Fibroblast of the conjunctiva (primary cell): Measurements from ENCODE around the gene SLC25A11.
"Not testable (repeated sequence)": the region's sequence is repeated elsewhere in the genome, so short reads cannot be mapped to it uniquely, and the experiment has no call there.

ENCODE experiments used
- DNase-seq: peaks from one replicate; pipeline ENCODE4 v3.0.0-alpha.2; 2010; ENCODE audit warnings: low read depth

Gene SLC25A11

DNA sequence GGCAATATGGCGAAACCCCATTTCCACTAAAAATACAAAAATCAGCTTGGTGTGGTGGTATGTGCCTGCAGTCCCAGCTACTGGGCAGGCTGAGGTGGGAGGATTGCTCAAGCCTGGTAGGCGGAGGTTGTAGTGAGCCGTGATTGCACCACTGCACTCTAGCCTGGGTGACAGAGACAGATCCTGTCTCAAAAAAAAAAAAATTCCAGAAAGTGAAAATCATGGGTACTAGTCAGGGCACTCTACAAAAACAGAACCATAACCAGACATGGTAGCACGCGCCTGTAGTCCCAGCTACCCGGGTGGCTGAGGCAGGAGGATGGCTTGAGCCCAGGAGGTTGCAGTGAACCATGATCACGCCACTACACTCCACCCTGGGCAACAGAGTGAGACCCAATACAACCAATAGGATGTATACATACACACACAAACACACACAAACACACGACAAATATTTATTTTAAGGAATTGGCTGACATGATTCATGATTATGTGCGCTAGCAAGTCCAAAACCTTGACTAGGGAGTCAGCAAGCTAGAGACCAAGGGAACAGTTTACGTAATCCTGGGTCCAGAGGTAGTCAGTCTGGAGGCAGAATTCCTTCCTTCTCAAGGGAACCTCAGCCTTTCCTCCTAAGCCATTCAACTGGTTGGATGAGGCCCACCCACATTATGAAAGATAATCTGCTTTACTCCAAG, 19.3 kb downstream of the SLC25A11 start:
- no peak for DNase-seq

DNA sequence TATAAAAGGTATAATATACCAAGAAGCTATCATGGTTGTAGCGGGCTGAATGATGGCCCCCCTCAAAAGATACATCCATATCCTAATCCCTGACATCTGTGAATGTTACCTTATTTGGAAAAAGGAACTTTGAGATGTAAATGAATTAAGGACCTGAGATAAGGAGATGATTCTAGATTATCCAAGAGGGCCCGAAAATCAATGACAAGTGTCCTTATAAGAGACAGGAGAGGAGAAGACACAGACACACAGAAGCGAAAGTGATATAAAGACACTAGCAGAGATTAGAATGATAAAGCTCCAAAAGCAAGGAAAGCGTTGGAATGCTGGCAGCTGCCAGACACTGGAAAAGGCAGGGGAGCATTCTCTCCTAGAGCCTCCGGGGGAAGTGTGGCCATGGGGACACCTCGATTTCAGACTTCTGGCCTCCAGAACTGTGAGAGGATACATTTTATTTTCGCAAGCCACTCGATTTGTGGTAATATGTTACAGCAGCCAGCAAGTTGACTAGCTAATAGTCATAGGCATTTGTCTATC, 20.3 kb downstream of the SLC25A11 start:
- DNase-seq, result no peak

DNA sequence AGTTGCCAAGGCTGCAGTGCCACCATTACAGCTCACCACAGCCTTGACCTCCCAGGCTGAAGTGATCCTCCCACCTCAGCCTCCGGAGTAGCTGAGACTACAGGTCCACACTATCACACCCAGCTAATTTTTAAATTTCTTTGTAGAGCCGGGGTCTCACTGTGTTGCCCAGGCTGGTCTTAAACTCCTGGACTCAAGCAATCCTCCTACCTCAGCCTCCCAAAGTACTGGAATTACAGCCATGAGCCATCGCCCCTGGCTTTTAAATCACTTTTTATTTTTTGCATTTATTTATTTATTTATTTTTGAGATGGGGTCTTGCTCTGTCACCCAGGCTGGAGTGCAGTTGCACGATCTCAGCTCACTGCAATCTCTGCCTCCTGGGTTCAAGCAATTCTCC, 25.3 kb downstream of the SLC25A11 start:
- not testable (repeated sequence) for DNase-seq

DNA sequence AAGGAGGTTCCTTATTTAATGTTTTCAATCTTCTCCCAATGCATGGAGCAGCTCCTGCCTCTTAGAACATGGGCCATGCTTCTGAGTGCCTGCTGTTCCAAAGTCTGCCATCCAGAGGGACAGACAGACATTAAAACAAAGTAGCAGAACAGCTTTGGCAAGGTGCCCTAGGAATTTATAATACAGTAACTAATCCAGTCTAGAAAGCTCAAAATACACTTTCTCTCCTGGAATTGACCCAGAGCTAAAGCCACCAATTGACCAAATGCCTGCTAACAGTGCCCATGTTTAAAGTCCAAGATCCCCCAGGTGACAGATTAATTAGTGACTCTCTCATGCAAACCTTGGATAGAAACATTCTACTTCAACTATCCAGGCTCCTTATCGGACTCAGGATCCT, 25.9 kb downstream of the SLC25A11 start:
- DNase-seq, result no peak

DNA sequence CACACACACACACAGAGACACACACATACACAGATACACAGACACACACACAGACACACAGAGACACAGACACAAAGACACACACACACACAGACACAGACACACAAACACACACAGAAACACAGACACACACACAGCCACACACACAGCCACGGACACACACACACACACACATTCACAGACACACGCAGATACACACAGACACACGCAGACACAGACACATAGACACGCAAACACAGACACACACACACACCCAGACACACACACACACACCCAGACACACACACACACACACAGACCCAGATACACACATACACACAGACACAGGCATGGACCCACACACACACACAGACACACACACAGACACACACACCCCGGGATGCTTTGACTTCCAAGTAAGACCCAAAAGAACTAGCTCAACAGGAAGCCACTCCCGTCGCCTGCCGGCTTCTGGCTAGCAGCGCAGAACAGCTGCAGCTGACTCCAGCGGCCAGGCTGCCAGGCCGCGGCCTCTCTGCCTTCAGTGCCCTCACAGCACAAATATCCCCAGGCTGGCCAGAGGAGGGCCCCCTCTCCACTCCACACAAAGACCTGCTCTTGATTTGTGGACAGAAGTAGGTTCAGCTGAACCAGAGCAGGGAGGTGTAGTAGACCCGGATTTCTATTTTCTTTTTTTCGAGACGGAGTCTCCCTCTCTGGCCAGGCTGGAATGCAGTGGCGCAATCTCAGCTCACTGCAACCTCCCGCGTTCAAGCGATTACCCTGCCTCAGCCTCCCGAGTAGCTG, 30.9 kb downstream of the SLC25A11 start:
- DNase-seq, result peak; percentile 92

DNA sequence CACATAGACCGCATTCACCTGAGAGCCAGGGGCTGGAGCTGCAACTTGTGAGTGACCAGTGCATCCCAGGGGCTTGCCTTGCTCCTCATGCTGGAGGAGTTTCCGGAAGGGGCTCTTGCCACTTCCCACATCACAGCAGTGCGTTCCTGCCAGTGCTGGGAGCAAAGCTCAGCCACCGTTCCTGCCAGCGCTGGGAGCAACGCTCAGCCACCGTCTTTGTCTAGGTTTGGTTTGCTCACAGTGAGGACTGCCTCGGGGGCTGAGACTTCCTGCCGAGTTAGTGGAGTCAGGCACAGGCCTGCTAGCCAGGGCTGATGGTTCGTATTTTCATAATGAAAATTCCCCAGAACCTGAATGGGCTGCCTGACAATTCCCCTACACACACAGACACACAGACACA, 31.5 kb downstream of the SLC25A11 start:
- DNase-seq, result no peak

DNA sequence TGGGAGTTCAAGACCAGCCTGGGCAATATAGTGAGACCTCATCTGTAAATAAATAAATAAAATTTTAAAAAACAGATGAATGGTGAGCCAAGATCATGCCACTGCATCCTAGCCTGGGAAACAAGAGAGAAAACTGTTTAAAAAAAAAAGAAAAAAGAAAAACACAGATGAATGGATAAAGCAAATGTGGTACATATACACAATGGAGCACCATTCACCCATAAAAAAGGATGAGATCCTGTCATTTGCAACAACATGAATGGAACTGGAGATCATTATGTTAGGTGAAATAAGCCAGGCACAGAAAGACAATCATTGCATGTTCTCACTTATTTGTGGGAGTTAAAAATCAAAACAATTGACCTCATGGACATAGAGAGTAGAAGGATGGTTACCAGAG, 33.2 kb downstream of the SLC25A11 start:
- not testable (repeated sequence) for DNase-seq

DNA sequence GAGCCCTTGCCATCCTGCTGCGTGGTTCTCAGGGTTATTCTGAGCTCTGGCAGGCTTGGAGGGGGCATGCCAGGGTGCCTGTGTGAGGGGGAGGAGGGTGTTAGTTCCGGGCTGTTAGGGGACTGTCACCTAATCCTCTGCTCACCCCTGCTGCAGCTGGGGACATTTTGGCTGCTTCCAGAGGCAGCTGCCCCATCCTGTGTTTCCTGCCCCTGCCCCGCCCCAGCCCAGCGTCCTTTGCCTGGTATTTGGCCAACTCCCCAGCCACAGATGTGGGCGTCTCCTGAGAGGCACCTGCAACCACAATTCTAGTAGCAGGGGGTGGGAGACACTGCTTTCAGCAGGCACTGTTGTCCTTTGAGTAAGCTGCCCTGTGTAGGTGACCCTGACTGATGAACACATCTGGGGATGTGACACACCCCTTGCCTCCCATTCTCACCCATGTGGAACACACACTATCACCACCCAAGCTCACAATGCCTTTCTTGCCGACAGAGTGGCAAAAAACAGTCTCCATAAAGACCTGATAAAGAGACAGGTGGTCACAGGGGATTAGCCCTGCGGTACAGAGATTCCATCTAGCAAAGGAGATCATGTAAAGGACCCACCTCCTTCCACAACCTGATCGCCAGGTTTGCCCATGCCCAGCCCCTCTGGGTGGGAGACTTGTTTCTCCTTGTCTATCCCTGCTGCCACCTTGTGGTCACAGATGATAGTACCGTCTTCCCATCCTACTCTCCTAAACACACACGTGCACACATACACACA, 36.6 kb downstream of the SLC25A11 start, which contains the start of gene CHRNE:
Gene CHRNE, minus strand, starts transcription at position 48 of the 768 bp plus-strand sequence. Its CDS starts 35 bp downstream, at position 13.
- DNase-seq, result peak; percentile 63

DNA sequence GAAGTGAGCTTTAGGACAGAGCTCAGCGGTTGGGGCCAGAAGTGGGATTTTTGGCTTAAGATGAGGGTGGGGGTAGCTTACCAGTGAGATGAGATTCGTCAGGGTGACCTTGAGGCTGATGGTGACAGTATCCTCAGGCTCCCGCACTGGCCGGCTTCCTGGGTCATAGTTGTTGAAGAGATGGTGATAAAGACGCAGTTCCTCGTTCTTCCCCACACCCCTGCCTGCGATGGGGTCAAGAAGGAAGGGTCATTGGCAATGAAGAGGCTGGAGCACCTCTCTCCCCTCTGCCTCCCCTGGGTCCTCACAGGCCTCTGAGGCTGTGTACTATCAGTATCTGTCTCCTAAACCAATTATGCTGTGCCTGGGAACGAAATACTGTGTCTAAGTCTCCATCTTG, 37.3 kb downstream of the SLC25A11 start:
- no peak for DNase-seq

DNA sequence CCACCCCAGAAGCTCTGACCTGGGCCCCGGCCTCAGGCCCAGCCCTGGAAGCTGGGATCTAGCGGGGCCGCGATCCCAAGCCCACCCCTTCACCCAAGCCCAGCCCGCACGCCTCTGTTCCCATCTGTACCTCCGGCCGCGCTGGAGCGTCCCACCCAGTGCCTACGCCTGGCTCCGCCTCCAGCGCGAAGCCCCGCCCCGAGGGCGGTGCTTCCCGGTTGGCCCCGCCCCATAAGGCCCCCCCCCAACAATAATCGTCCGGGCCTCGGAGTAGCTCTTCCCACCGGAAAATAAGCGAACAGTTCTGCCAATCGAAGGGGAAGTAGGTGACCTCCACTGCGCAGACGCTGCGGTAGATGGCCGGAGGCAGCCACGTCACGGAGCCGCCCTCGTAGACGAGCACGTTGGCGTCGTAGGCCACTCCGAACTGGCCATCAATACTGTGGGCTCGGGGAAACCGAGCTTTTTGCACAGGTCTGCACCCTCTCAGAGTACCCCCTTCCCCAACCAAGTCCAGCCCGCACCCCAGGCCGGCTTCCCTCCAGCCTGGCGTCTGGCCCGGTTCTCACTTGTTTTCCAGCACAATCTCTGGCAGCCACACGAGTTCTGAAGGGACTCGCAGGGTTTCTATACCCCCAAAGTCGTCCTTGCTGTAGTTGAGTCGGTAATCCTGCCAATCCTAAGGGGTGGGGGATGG, 38.0 kb downstream of the SLC25A11 start:
- DNase-seq, result no peak

DNA sequence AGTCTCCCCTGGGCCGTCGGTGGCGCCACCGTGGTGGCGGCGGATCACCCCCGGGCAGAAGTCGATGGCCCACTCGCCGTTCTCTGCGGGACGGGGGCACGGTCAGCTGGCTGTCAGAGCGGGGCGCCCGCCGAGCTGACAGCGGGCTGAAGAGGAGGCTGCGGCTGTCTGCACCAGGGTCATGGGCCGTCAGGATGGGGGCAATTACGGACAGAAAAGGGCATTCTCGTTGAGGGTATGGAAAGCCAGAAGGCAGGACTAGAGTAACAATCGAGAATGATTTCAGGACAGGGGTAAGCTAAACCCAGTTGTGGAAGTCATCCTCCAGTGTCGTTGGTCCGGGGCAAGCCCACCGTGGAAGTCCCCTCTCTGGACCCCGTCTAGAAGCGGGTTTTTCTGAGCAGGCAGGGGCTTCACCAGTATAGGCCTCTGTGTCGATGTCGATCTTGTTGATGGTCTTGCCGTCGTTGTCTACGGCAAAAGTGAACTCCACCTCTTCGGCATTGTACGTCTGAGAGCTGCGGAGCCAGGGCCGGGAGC, 38.7 kb downstream of the SLC25A11 start:
- no peak for DNase-seq

DNA sequence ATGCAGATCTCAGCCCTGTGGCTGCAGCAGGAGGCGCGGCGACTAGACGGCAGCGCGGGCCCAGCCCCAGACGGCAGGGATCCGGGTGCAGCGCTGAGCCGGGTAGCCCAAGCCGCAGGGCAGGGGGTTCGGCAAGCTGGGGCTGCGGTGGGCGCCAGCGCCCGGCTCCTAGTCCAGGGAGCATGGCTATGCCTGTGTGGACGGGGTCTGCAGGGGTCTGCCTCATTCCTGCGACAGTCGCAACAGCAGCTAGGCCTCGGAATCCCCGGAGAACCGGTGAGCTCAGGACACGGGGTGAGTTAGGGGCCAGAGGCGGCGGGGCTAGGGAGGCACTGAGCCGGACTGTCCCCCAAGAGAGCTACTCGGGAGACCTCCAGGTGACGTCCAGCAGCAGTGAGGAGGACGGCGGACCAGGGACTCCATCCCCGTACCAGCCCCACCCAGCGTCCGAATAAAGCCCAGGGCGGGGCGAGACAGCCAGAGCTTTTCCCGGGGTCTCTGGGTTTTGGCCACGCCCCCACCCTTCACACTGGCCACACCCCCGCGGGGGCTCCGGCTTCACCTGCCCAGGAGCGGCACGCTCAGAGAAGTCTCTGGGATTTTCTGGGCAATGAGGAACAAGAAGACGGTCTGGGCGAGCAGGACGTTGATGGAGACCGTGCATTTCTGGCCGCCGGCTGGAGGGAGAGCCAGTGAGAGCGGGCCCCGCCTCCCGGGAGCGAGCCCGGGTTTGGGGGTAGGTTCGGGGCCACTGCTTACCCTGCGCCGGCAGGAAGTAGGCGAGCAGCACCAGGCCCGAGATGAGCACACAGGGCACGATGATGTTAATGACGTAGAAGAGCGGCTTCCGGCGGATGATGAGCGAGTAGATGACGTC, 39.4 kb downstream of the SLC25A11 start:
- no peak for DNase-seq

DNA sequence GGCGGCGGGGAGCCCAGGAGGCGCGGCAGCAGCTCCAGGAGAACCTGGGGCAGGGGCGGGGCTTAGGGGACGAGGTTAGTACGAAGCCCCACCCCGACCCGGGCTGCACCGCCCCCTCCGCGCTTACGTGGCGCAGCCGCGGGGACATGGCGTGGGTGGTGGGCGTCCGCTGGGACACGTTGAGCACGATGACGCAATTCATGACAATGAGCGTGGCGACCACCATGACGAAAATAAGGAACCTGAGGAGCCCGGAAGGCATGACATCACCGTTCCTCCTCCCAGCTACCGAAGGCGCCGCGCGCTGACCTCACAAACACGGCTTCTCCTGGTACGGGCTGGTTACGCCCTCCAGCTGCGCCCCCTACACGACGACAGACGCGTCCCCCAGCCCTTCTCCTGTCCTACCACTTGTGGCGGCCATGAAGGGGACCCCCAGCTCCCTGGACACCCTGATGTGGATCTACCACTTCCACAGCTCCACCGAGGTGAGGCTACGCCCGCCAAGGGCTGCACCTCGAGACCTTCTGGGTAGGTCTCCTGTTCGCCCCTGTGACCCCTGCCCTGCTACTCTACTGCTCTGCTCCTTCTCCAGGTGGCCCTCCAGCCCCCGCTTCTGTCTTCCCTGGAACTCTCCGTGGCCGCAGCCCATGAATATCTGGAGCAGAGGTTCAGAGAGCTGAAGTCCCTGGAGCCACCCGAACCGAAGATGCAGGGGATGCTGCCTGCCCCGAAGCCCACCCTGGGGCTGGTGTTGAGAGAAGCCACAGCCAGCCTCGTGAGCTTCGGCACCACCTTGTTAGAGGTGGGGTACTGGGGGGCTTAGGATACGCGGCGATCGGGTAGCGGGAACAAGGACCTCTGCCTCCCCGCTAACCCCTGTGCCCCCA, 40.3 kb downstream of the SLC25A11 start, which contains the start of gene C17orf107:
Gene C17orf107, plus strand, starts transcription at position 196 of the 890 bp plus-strand sequence. Its CDS starts 227 bp downstream, at position 423.
- DNase-seq, result peak; percentile 54

DNA sequence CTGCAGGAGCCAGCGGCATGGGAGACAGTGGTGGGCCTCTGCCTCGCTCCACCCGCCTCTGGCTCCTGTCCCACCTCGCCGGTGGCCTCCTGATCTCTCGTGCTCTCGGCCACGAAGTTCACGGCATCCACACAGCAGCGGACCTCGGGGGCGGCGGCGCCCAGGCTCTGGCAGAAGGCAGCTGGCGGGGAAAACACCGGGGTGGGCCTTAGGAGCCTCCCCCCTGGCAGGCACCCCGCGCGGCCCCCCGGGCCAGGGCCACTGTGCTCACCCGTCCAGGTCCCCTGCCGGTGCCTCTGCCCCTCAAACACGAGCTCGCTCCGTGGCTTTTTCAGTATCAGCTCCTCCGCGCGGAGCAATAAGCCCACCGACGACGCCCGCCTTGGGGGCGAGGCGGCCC, 40.9 kb downstream of the SLC25A11 start:
- no peak for DNase-seq

DNA sequence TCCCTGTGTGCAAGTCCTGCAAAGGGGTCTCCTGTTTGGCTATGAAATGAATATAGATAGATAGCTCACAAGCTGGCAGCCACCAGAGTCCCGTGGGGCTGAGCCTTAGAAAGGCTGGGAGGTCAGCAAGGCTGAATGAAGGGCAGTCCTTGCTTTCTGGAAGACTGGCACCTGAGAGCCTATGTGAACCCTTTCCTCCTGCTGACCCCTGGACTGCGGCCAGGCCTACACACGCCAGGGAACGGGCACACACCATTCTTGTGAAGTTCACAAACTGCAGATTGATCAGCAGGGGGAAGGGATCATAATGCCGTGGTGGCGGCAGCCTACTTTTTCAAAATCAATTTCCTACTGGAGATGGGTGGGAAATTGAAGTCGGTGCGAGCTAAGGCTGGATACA, 41.5 kb downstream of the SLC25A11 start:
- DNase-seq, result no peak

DNA sequence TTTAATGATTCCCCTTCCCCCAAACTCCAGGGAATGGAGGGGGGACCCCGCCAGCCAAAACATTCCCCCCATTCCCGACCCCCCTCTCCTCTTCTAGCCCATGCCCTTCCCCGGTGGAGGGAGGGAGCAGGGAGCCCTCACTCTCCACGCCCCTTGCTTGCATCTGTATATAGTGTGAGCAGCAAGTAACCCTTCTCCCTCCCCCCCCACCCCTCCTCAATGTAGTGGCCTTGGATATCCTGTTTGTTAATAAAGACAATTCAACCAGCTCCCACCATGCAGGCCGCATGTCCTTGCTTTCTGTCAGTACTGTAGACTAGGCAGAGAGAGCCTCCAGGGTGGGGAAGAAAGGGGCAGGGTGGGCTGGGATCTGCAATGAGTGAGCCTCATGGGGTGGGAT, 42.1 kb downstream of the SLC25A11 start:
- no peak for DNase-seq

DNA sequence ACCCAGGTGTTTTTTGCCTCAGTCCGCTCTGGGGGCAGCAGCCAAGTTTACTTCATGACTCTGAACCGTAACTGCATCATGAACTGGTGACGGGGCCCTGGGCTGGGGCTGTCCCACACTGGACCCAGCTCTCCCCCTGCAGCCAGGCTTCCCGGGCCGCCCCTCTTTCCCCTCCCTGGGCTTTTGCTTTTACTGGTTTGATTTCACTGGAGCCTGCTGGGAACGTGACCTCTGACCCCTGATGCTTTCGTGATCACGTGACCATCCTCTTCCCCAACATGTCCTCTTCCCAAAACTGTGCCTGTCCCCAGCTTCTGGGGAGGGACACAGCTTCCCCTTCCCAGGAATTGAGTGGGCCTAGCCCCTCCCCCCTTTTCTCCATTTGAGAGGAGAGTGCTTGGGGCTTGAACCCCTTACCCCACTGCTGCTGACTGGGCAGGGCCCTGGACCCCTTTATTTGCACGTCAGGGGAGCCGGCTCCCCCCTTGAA, 42.6 kb downstream of the SLC25A11 start:
- DNase-seq, result no peak

DNA sequence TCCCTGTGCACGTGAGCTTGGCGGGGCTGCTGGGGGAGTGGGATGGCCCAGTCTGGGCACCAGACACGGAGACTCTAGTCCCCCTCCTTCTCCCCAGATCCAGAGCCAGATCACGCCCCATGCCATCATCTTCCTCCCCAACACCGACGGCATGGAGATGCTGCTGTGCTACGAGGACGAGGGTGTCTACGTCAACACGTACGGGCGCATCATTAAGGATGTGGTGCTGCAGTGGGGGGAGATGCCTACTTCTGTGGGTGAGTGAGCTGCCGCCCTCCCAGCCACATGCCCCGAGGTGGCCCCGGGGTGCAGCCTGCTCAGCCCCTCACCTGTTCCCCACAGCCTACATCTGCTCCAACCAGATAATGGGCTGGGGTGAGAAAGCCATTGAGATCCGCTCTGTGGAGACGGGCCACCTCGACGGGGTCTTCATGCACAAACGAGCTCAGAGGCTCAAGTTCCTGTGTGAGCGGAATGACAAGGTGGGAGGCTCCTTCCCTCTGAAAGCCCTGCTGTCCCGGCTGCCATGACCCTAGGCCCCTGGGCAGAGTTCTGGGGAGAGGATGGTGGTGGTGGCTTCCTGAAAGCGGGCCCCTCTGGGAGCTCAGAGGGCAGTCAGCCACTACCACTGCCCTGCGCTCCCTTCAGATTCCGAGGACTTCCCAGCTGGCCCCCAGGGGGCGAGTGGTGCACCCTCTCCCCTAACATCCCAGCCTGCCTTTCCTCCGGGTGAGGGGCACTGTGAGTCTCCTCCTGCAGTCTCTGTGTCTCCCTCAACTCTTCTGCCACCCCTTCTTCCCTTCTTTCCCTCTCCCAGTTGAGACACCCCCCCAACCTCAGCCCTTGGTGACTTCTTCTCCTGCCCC, 43.3 kb downstream of the SLC25A11 start:
- no peak for DNase-seq
